H9 (cell line): ENCODE data around the gene AKR1C3. TPM values are rescaled to one million over a fixed set of nuclear protein-coding genes. Genes with fewer than 3 reads are reported as not detected.

ENCODE experiments used
- DNase-seq: peaks from one replicate; pipeline ENCODE4 v3.0.0-alpha.2; 2017
- H2AFZ ChIP-seq: one replicate; pipeline ENCODE4 v1.6.1; 2013; ENCODE audit warnings: mild to moderate bottlenecking, low read length, control low read depth, moderate library complexity
- H2AK5ac ChIP-seq: 2 replicates; pipeline ENCODE4 v1.6.1; 2013; ENCODE audit warnings: low read length, control low read depth, mixed read lengths; ENCODE audit not compliant: insufficient read length
- H2BK120ac ChIP-seq: one replicate; pipeline ENCODE4 v1.6.1; 2013; ENCODE audit warnings: low read depth, mild to moderate bottlenecking, low read length, control low read depth, inconsistent platforms; ENCODE audit not compliant: poor library complexity, severe bottlenecking
- H2BK12ac ChIP-seq: 2 replicates; pipeline ENCODE4 v1.6.1; 2013; ENCODE audit warnings: low read length, control low read depth, mixed read lengths, low read depth; ENCODE audit not compliant: insufficient read length
- H2BK15ac ChIP-seq: 2 replicates; pipeline ENCODE4 v1.6.1; 2013; ENCODE audit warnings: low read depth, low read length, control low read depth
- H2BK20ac ChIP-seq: one replicate; pipeline ENCODE4 v1.6.1; 2013; ENCODE audit warnings: low read depth, mild to moderate bottlenecking, low read length, control low read depth, inconsistent platforms; ENCODE audit not compliant: poor library complexity, severe bottlenecking
- H2BK5ac ChIP-seq: 2 replicates; pipeline ENCODE4 v1.6.1; 2013; ENCODE audit warnings: low read length, control low read depth, mixed read lengths; ENCODE audit not compliant: insufficient read length
- H3K14ac ChIP-seq: 2 replicates; pipeline ENCODE4 v1.6.1; 2013; ENCODE audit warnings: low read length, control low read depth; ENCODE audit not compliant: insufficient read depth
- H3K18ac ChIP-seq: 2 replicates; pipeline ENCODE4 v1.6.1; 2013; ENCODE audit warnings: low read depth, mild to moderate bottlenecking, mixed read lengths, low read length, control low read depth; ENCODE audit not compliant: insufficient read length
- H3K23ac ChIP-seq: 2 replicates; pipeline ENCODE4 v1.6.1; 2013; ENCODE audit warnings: low read length, control low read depth, mixed read lengths, low read depth; ENCODE audit not compliant: insufficient read length
- H3K23me2 ChIP-seq: 2 replicates; pipeline ENCODE4 v1.6.1; 2013; ENCODE audit warnings: low read depth, mild to moderate bottlenecking, mixed read lengths, low read length, control low read depth; ENCODE audit not compliant: insufficient read length, poor library complexity, severe bottlenecking
- H3K27ac ChIP-seq: 2 replicates; pipeline ENCODE4 v1.5.1; 2013; ENCODE audit warnings: low read length, control low read depth, mixed read lengths, low read depth; ENCODE audit not compliant: insufficient read length
- H3K27me3 ChIP-seq: 2 replicates; pipeline ENCODE4 v1.6.1; 2013; ENCODE audit warnings: low read length, control low read depth, inconsistent platforms; ENCODE audit not compliant: insufficient read depth
- H3K4ac ChIP-seq: 2 replicates; pipeline ENCODE4 v1.6.1; 2013; ENCODE audit warnings: low read depth, mild to moderate bottlenecking, control low read depth, inconsistent platforms, low read length, moderate library complexity
- H3K4me1 ChIP-seq: 2 replicates; pipeline ENCODE4 v1.6.1; 2013; ENCODE audit warnings: low read length, control low read depth, inconsistent platforms; ENCODE audit not compliant: insufficient read depth
- H3K4me2 ChIP-seq: 2 replicates; pipeline ENCODE4 v1.6.1; 2013; ENCODE audit warnings: low read length, control low read depth, mixed read lengths; ENCODE audit not compliant: insufficient read length, insufficient read depth
- H3K56ac ChIP-seq: 2 replicates; pipeline ENCODE4 v1.6.1; 2013; ENCODE audit warnings: low read depth, mild to moderate bottlenecking, mixed read lengths, low read length, control low read depth; ENCODE audit not compliant: insufficient read length
- H3K79me1 ChIP-seq: 2 replicates; pipeline ENCODE4 v1.6.1; 2013; ENCODE audit warnings: low read depth, mild to moderate bottlenecking, moderate library complexity, low read length, control low read depth, inconsistent platforms; ENCODE audit not compliant: insufficient read depth, poor library complexity, severe bottlenecking
- H3K79me2 ChIP-seq: 2 replicates; pipeline ENCODE4 v1.6.1; 2013; ENCODE audit warnings: low read length, control low read depth, inconsistent platforms; ENCODE audit not compliant: insufficient read depth
- H3K9ac ChIP-seq: 2 replicates; pipeline ENCODE4 v1.6.1; 2013; ENCODE audit warnings: low read length, control low read depth, mixed read lengths; ENCODE audit not compliant: insufficient read length; ENCODE audit errors: extremely low read depth
- H3K9me3 ChIP-seq: one replicate; pipeline ENCODE4 v1.6.1; 2013; ENCODE audit warnings: low read depth, low read length, inconsistent platforms; ENCODE audit not compliant: control insufficient read depth
- H3T11ph ChIP-seq: one replicate; pipeline ENCODE4 v1.6.1; 2013; ENCODE audit warnings: mild to moderate bottlenecking, low read length, control low read depth, inconsistent platforms
- H4K20me1 ChIP-seq: one replicate; pipeline ENCODE4 v1.6.1; 2013; ENCODE audit not compliant: control insufficient read depth, insufficient read length, insufficient read depth
- H4K5ac ChIP-seq: 2 replicates; pipeline ENCODE4 v1.6.1; 2013; ENCODE audit warnings: low read depth, mild to moderate bottlenecking, mixed read lengths, low read length, control low read depth; ENCODE audit not compliant: insufficient read length
- H4K8ac ChIP-seq: replicated peaks from 2 replicates; pipeline ENCODE4 v1.6.1; 2013; ENCODE audit warnings: low read length, control low read depth, mixed read lengths, low read depth; ENCODE audit not compliant: insufficient read length
- H4K91ac ChIP-seq: 2 replicates; pipeline ENCODE4 v1.6.1; 2013; ENCODE audit warnings: low read depth, mild to moderate bottlenecking, moderate library complexity, mixed read lengths, low read length, control low read depth; ENCODE audit not compliant: insufficient read length
- H3K27ac Mint-ChIP-seq, 3 experiments: 2 replicates in 2 of 3; 3 replicates in 1 of 3; pipeline ENCODE4 v1.8.0; 2020 to 2021; ENCODE audit warnings: mixed read lengths in 3 of 3, mild to moderate bottlenecking in 1 of 3, moderate library complexity in 1 of 3
- H3K27me3 Mint-ChIP-seq: 2 replicates; pipeline ENCODE4 v1.8.0; 2021; ENCODE audit warnings: low read depth, mild to moderate bottlenecking, moderate library complexity, mixed read lengths
- H3K36me3 Mint-ChIP-seq, 3 experiments: 2 replicates in 2 of 3; 3 replicates in 1 of 3; pipeline ENCODE4 v1.8.0; 2020 to 2021; ENCODE audit warnings: low read depth in 3 of 3, mixed read lengths in 3 of 3; ENCODE audit not compliant: insufficient read depth in 1 of 3
- H3K4me1 Mint-ChIP-seq, 2 experiments: 2 replicates each; pipeline ENCODE4 v1.8.0; 2020; ENCODE audit warnings: mixed read lengths in 2 of 2
- H3K4me3 Mint-ChIP-seq, 2 experiments: 2 replicates in 1 of 2; 3 replicates in 1 of 2; pipeline ENCODE4 v1.8.0; 2020 to 2021; ENCODE audit warnings: mild to moderate bottlenecking in 2 of 2, mixed read lengths in 2 of 2, moderate library complexity in 1 of 2
- H3K9me3 Mint-ChIP-seq, 2 experiments: 2 replicates in 1 of 2; 3 replicates in 1 of 2; pipeline ENCODE4 v1.8.0; 2020; ENCODE audit warnings: mild to moderate bottlenecking in 2 of 2, mixed read lengths in 2 of 2, moderate library complexity in 1 of 2
- CTCF ChIP-seq: fragments of 200-600 bp; sonication (generic); conservative IDR thresholded peaks from 3 replicates; pipeline ENCODE4 v1.8.0; 2021; ENCODE audit warnings: antibody characterized with exemption, mild to moderate bottlenecking
- WGBS: extraction: QIAGEN DNeasy Blood & Tissue Kit; methylation state at CpG from one replicate; pipeline ENCODE4 v1.1.7; 2013; ENCODE audit warnings: missing lambda C conversion rate, low lambda C conversion rate, mixed read lengths; ENCODE audit not compliant: insufficient read length; ENCODE audit errors: extremely low coverage; 5-methylcytosine and 5-hydroxymethylcytosine counted together
- total RNA-seq: library from RNA; stranded (reverse); gene quantifications from 2 replicates; pipeline ENCODE4 v1.2.1, GENCODE V29; 2021

The AKR1C3 gene
- total RNA-seq, 1 experiment from 2014 or later: 2.1 TPM

GRCh38 chr10:5125315-5126044, 31.3 kb downstream of the AKR1C3 start:
- H3K4me2 ChIP-seq: no peak overlapping the region
- no CpG with 5 or more reads among the region's 3 CpGs for WGBS
- H2BK5ac ChIP-seq: no peak overlapping the region
- no peak overlapping the region for H2BK15ac ChIP-seq
- H3T11ph ChIP-seq: no peak overlapping the region
- TF ChIP-seq CTCF: no peak
- H3K56ac ChIP-seq: no peak overlapping the region
- no peak overlapping the region for H2BK120ac ChIP-seq
- H4K91ac ChIP-seq: no peak overlapping the region
- H3K9me3 ChIP-seq: peaks cover 15% of the 10 kb centered on the region
- no peaks in the 10 kb centered on the region for H3K4me1 ChIP-seq
- H3K27ac Mint-ChIP-seq: no peak overlapping the region
- H3K23ac ChIP-seq: no peak overlapping the region
- H3K18ac ChIP-seq: no peak overlapping the region
- H3K9me3 Mint-ChIP-seq: peaks cover 57 to 82% of the 10 kb centered on the region in 2 experiments
- H4K20me1 ChIP-seq: no peaks in the 10 kb centered on the region
- peaks cover 3 to 4% (median 3%) of the 10 kb centered on the region in 3 experiments; a peak in 4 of 7 replicates for H3K36me3 Mint-ChIP-seq
- no peaks in the 10 kb centered on the region for H3K23me2 ChIP-seq
- no peaks in the 10 kb centered on the region for H3K27me3 ChIP-seq
- H2AFZ ChIP-seq: no peak overlapping the region
- no peak overlapping the region for H3K27ac ChIP-seq
- H2BK12ac ChIP-seq: no peak overlapping the region
- no peak overlapping the region for H2BK20ac ChIP-seq
- peaks cover 2% of the 10 kb centered on the region for H3K27me3 Mint-ChIP-seq
- no peak overlapping the region for H3K14ac ChIP-seq
- H3K4me1 Mint-ChIP-seq: no peaks in the 10 kb centered on the region
- H3K9ac ChIP-seq: no peak overlapping the region
- no peak overlapping the region for H3K4me3 Mint-ChIP-seq
- no peak overlapping the region for H3K4ac ChIP-seq
- no peak for DNase-seq
- no peaks in the 10 kb centered on the region for H3K79me2 ChIP-seq
- H4K5ac ChIP-seq: no peak overlapping the region
- no peak overlapping the region for H4K8ac ChIP-seq
- no peak overlapping the region for H2AK5ac ChIP-seq
- H3K79me1 ChIP-seq: no peaks in the 10 kb centered on the region
